SK-N-SH treated with all-trans-retinoic acid at 6 μM for 48 hours (cell line): Measurements from ENCODE around the gene MTTP.

Experiments
- ATAC-seq: fragments of 200-7000 bp; cut with Tn5 transposase; 3 replicates; pipeline ENCODE4 v1.9.1; 2020; ENCODE audit warnings: mild to moderate bottlenecking, moderate library complexity
- CSDC2 ChIP-seq: fragments of 250-450 bp; sonication (Bioruptor Pico); IDR thresholded peaks from 2 replicates; pipeline ENCODE4 v1.5.0; 2020; ENCODE audit warnings: mild to moderate bottlenecking, moderate library complexity
- ESRRG ChIP-seq: fragments of 250-450 bp; sonication (Bioruptor Pico); IDR thresholded peaks from 2 replicates; pipeline ENCODE4 v1.6.1; 2021; ENCODE audit warnings: mild to moderate bottlenecking
- ISL1 ChIP-seq: fragments of 250-450 bp; sonication (Bioruptor Pico); IDR thresholded peaks from 2 replicates; pipeline ENCODE4 v2.1.2; 2022; ENCODE audit warnings: mild to moderate bottlenecking, moderate library complexity
- PPARA ChIP-seq: fragments of 250-450 bp; sonication (Bioruptor Pico); IDR thresholded peaks from 2 replicates; pipeline ENCODE4 v1.5.0; 2020; ENCODE audit warnings: mild to moderate bottlenecking, borderline replicate concordance
- RARB ChIP-seq: fragments of 250-450 bp; sonication (Bioruptor Pico); IDR thresholded peaks from 2 replicates; pipeline ENCODE4 v1.8.0; 2021; ENCODE audit warnings: mild to moderate bottlenecking, moderate library complexity
- SNAI2 ChIP-seq: fragments of 250-450 bp; sonication (Bioruptor Pico); IDR thresholded peaks from 2 replicates; pipeline ENCODE4 v1.5.0; 2020; ENCODE audit warnings: mild to moderate bottlenecking, moderate library complexity
- TCF4 ChIP-seq: fragments of 250-450 bp; sonication (Bioruptor Pico); IDR thresholded peaks from 2 replicates; pipeline ENCODE4 v1.8.0; 2021; ENCODE audit warnings: mild to moderate bottlenecking, moderate library complexity, borderline replicate concordance
- TOX ChIP-seq: fragments of 250-450 bp; sonication (Bioruptor Pico); IDR thresholded peaks from 2 replicates; pipeline ENCODE4 v1.8.0; 2021; ENCODE audit warnings: mild to moderate bottlenecking, moderate library complexity, borderline replicate concordance
- ZC3H10 ChIP-seq: fragments of 250-450 bp; sonication (Bioruptor Pico); IDR thresholded peaks from 2 replicates; pipeline ENCODE4 v1.5.1; 2021; ENCODE audit warnings: mild to moderate bottlenecking, moderate library complexity
- ZFP3 ChIP-seq: fragments of 250-450 bp; sonication (Bioruptor Pico); IDR thresholded peaks from 2 replicates; pipeline ENCODE4 v1.5.0; 2020; ENCODE audit warnings: mild to moderate bottlenecking, moderate library complexity
- ZFP30 ChIP-seq: fragments of 450-650 bp; formaldehyde crosslinking; IDR thresholded peaks from 2 replicates; pipeline ENCODE4 v1.5.0; 2022; ENCODE audit warnings: mild to moderate bottlenecking, moderate library complexity
- ZNF565 ChIP-seq: fragments of 450-650 bp; formaldehyde crosslinking; conservative IDR thresholded peaks from 2 replicates; pipeline ENCODE4 v1.5.0; 2020; ENCODE audit warnings: low read depth, mild to moderate bottlenecking, moderate library complexity
- TF ChIP-seq, protein P1 (sequence below): fragments of 250-450 bp; sonication (Bioruptor Pico); IDR thresholded peaks from 2 replicates; pipeline ENCODE4 v1.5.0; 2020; ENCODE audit warnings: mild to moderate bottlenecking, moderate library complexity
- TF ChIP-seq, protein P2 (sequence below): fragments of 250-450 bp; sonication (Bioruptor Pico); IDR thresholded peaks from 2 replicates; pipeline ENCODE4 v1.8.0; 2021; ENCODE audit warnings: low read depth, mild to moderate bottlenecking, moderate library complexity, borderline replicate concordance

MTTP gene

GRCh38 chr4:99640676-99641075 is 66.1 kb downstream of the MTTP start:
- TF ChIP-seq, protein P1, sequence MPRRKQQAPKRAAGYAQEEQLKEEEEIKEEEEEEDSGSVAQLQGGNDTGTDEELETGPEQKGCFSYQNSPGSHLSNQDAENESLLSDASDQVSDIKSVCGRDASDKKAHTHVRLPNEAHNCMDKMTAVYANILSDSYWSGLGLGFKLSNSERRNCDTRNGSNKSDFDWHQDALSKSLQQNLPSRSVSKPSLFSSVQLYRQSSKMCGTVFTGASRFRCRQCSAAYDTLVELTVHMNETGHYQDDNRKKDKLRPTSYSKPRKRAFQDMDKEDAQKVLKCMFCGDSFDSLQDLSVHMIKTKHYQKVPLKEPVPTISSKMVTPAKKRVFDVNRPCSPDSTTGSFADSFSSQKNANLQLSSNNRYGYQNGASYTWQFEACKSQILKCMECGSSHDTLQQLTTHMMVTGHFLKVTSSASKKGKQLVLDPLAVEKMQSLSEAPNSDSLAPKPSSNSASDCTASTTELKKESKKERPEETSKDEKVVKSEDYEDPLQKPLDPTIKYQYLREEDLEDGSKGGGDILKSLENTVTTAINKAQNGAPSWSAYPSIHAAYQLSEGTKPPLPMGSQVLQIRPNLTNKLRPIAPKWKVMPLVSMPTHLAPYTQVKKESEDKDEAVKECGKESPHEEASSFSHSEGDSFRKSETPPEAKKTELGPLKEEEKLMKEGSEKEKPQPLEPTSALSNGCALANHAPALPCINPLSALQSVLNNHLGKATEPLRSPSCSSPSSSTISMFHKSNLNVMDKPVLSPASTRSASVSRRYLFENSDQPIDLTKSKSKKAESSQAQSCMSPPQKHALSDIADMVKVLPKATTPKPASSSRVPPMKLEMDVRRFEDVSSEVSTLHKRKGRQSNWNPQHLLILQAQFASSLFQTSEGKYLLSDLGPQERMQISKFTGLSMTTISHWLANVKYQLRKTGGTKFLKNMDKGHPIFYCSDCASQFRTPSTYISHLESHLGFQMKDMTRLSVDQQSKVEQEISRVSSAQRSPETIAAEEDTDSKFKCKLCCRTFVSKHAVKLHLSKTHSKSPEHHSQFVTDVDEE (CRISPR knock-in tag) = no peak
- TF ChIP-seq TOX (CRISPR knock-in tag) (no peak), ISL1 (CRISPR knock-in tag) (no peak), CSDC2 (CRISPR knock-in tag) (no peak)
- TF ChIP-seq, protein P2, sequence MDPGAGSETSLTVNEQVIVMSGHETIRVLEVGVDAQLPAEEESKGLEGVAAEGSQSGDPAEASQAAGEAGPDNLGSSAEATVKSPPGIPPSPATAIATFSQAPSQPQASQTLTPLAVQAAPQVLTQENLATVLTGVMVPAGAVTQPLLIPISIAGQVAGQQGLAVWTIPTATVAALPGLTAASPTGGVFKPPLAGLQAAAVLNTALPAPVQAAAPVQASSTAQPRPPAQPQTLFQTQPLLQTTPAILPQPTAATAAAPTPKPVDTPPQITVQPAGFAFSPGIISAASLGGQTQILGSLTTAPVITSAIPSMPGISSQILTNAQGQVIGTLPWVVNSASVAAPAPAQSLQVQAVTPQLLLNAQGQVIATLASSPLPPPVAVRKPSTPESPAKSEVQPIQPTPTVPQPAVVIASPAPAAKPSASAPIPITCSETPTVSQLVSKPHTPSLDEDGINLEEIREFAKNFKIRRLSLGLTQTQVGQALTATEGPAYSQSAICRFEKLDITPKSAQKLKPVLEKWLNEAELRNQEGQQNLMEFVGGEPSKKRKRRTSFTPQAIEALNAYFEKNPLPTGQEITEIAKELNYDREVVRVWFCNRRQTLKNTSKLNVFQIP = no peak
- TF ChIP-seq, all 23 proteins: peak for 0
- no peak for ATAC-seq

GRCh38 chr4:99642725-99643489 is 68.3 kb downstream of the MTTP start:
- no peak for TF ChIP-seq ZFP3 (CRISPR knock-in tag)
- TF ChIP-seq TOX (CRISPR knock-in tag) = no peak
- TF ChIP-seq PPARA (CRISPR knock-in tag) = no peak
- TF ChIP-seq CSDC2 (CRISPR knock-in tag) = no peak
- TF ChIP-seq ZFP30 (CRISPR knock-in tag) = no peak
- no peak for TF ChIP-seq TCF4 (CRISPR knock-in tag)
- TF ChIP-seq, protein P1 (CRISPR knock-in tag) = no peak
- no peak for TF ChIP-seq SNAI2
- no peak for TF ChIP-seq ZNF565 (CRISPR knock-in tag)
- ATAC-seq = no peak

DNA sequence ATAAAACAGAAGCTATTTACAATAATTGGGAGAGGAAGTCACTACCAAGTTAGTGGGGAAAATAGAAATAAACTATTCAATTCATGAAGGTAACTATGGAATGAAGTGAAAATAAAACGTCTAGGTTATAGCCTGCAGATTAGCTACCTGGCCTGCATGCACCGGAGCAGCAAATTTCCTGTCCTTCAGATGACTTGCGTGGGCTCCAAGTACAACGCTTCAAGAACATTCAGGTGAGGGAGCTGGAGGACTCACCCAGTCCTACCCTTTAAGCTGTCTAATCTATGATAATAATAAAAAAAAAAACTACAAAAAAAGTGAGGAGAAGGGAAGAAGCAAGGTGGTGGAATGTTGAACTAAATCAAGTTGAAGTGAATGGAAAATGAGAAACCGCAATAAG is 69.8 kb downstream of the MTTP start:
- no peak for ATAC-seq

DNA sequence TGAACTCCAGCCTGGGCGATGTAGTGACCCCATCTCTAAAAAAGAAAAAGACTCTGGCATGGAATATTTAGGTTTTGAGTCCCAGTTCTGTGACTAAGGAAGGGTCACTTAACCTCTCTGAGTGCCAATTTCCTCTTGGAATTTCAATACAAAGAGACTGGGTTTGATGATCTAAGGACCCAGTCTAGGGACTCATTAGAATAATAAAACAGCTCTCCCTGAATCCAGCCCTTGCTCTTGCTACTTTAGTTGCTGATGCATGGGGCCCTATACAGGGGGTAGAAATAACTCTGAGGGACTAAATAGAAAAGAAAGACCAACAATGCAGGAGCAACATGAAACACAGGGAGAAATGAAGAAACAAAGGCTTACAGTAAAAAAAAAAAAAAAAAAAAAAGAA is 70.4 kb downstream of the MTTP start:
- no peak for ATAC-seq
- TF ChIP-seq ZC3H10 (CRISPR knock-in tag) = no peak
- TF ChIP-seq, protein P1 (CRISPR knock-in tag) = no peak
- no peak for TF ChIP-seq ZFP30 (CRISPR knock-in tag)
- TF ChIP-seq ZNF565 (CRISPR knock-in tag) = no peak
- TF ChIP-seq ESRRG (CRISPR knock-in tag) = no peak
- no peak for TF ChIP-seq TOX (CRISPR knock-in tag)
- TF ChIP-seq PPARA (CRISPR knock-in tag) = no peak
- no peak for TF ChIP-seq ZFP3 (CRISPR knock-in tag)
- TF ChIP-seq RARB (CRISPR knock-in tag) = no peak
- no peak for TF ChIP-seq TCF4 (CRISPR knock-in tag)
- TF ChIP-seq CSDC2 (CRISPR knock-in tag) = no peak

More for the DNA sequence above, 69.8 kb downstream of the MTTP start:
- TF ChIP-seq, protein P1 (CRISPR knock-in tag) = no peak
